GM06990 (cell line): ENCODE results near the gene PCLO.

Experiments
- DNase-seq: peaks from one replicate; pipeline ENCODE4 v3.0.0-alpha.2; 2011; ENCODE audit not compliant: insufficient read length; ENCODE audit errors: extremely low read depth
- H3K27me3 ChIP-seq: replicated peaks from 2 replicates; pipeline ENCODE4 v1.6.0; 2011; ENCODE audit warnings: low read length; ENCODE audit not compliant: control insufficient read depth, insufficient read depth
- H3K36me3 ChIP-seq: 2 replicates; pipeline ENCODE4 v1.5.1; 2011; ENCODE audit warnings: low read length; ENCODE audit not compliant: control insufficient read depth, insufficient read depth
- H3K4me3 ChIP-seq: replicated peaks from 2 replicates; pipeline ENCODE4 v1.5.1; 2011; ENCODE audit warnings: low read depth, mild to moderate bottlenecking, control low read depth, low read length
- CTCF ChIP-seq: IDR thresholded peaks from 2 replicates; pipeline ENCODE4 v1.5.1; 2011; ENCODE audit warnings: low read length, control low read depth, mild to moderate bottlenecking, inconsistent platforms; ENCODE audit not compliant: insufficient read depth, poor library complexity, severe bottlenecking

Gene PCLO

GRCh38 chr7:82839063-82839462 is 323.6 kb downstream of the PCLO start:
- DNase-seq: no peak
- H3K36me3 ChIP-seq: no peaks in the 10 kb centered on the region
- no peak for TF ChIP-seq CTCF
- H3K4me3 ChIP-seq: no peak overlapping the region
- no peaks in the 10 kb centered on the region for H3K27me3 ChIP-seq

DNA sequence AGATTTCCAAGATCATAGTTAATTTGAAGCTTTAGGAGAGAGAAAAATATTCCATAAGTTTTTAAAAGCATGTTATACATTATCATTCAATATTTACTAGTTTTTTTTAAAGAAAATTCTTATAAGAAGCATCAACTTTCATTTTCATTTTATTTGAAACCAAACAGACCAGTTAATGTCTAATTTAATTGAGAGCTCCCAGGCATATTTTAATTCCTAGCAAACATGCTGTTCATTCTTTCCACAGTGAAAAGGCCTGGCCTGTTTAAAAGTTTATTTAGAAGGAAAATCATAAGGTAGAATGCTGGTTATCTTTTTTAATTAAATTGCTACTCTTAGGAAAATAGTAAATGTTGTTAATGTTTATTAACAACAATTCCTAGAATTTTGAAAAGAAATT is 324.4 kb downstream of the PCLO start:
- Histone ChIP-seq H3K4me3 (no peak overlapping the region), H3K27me3 (no peaks in the 10 kb centered on the region), H3K36me3 (no peaks in the 10 kb centered on the region)
- no peak for DNase-seq
- TF ChIP-seq CTCF: no peak

GRCh38 chr7:82823073-82823472 is 339.6 kb downstream of the PCLO start:
- Histone ChIP-seq H3K27me3 (no peaks in the 10 kb centered on the region), H3K4me3 (no peak overlapping the region), H3K36me3 (no peaks in the 10 kb centered on the region)
- DNase-seq: no peak
- no peak for TF ChIP-seq CTCF

GRCh38 chr7:82821037-82821436 is 341.6 kb downstream of the PCLO start:
- H3K4me3 ChIP-seq: no peak overlapping the region
- H3K36me3 ChIP-seq: no peaks in the 10 kb centered on the region
- no peak for TF ChIP-seq CTCF
- DNase-seq: no peak
- no peaks in the 10 kb centered on the region for H3K27me3 ChIP-seq

GRCh38 chr7:82818171-82818570 is 344.5 kb downstream of the PCLO start:
- Histone ChIP-seq H3K36me3 (no peaks in the 10 kb centered on the region), H3K27me3 (no peaks in the 10 kb centered on the region), H3K4me3 (no peak overlapping the region)
- no peak for TF ChIP-seq CTCF
- no peak for DNase-seq

- no peak for DNase-seq
- Histone ChIP-seq H3K36me3 (no peaks in the 10 kb centered on the region), H3K4me3 (no peak overlapping the region), H3K27me3 (no peaks in the 10 kb centered on the region)
- no peak for TF ChIP-seq CTCF
Observed at GRCh38 chr7:82816272-82816671, 346.4 kb downstream of the PCLO start.
